ENCODE measurements around the gene PTPRZ1. TPM values are rescaled to one million over a fixed set of nuclear protein-coding genes. Genes with fewer than 3 reads are reported as not detected.
A peak's percentile ranks its signal among the peaks of the same experiment; 100 is the strongest.

PTPRZ1 gene
- total and polyA plus RNA-seq, 4 donors, result 1.1 to 11.6 (median 2.9) TPM

GRCh38 chr7:122082670-122083069 is 209.7 kb downstream of the PTPRZ1 start:
- Histone ChIP-seq H3K27ac (ENCODE audit: low read depth in 1 of 2, low read length in 1 of 2) (no peak overlapping the region), H3K9me3 (ENCODE audit: control insufficient read depth in 4 of 4, insufficient read depth in 3 of 4, low read length in 3 of 4) (no peaks in the 10 kb centered on the region), H3K4me1 (ENCODE audit: control insufficient read depth in 5 of 5, insufficient read depth in 5 of 5, low read length in 5 of 5) (no peaks in the 10 kb centered on the region), H3K4me3 (no peak overlapping the region), H3K36me3 (ENCODE audit: control insufficient read depth in 4 of 4, insufficient read depth in 4 of 4, low read length in 4 of 4) (peaks cover 11 to 47% (median 20%) of the 10 kb centered on the region in 4 donors), H3K9ac (ENCODE audit: insufficient read depth in 1 of 2, low read length in 2 of 2) (no peak overlapping the region), H3K27me3 (ENCODE audit: control insufficient read depth in 3 of 3, insufficient read depth in 3 of 3, low read length in 2 of 3) (no peaks in the 10 kb centered on the region)
- TF ChIP-seq CTCF (IDR thresholded peaks at IDR 0.05; ENCODE audit: control extremely low read depth, extremely low read depth), result no peak
- WGBS, 2 donors, result 91 to 93% methylated on average over 2 of the region's 2 CpGs
- no peak for DNase-seq
- ATAC-seq (ENCODE audit: insufficient read depth, low FRiP score), result no peak

GRCh38 chr7:122092964-122093797 is 220.2 kb downstream of the PTPRZ1 start:
- H3K4me3 ChIP-seq, result no peak overlapping the region
- H3K27ac ChIP-seq (ENCODE audit: low read depth in 1 of 2, low read length in 1 of 2), result no peak overlapping the region
- ATAC-seq (ENCODE audit: insufficient read depth, low FRiP score) (no peak), DNase-seq (peak; percentile 68 to 82 (median 77))
- H3K27me3 ChIP-seq (ENCODE audit: control insufficient read depth in 3 of 3, insufficient read depth in 3 of 3, low read length in 2 of 3), result no peaks in the 10 kb centered on the region
- TF ChIP-seq CTCF (IDR thresholded peaks at IDR 0.05; ENCODE audit: control extremely low read depth, extremely low read depth), result peak; percentile 60
- H3K9ac ChIP-seq (ENCODE audit: insufficient read depth in 1 of 2, low read length in 2 of 2), result no peak overlapping the region
- H3K9me3 ChIP-seq (ENCODE audit: control insufficient read depth in 4 of 4, insufficient read depth in 3 of 4, low read length in 3 of 4), result no peaks in the 10 kb centered on the region
- H3K36me3 ChIP-seq (ENCODE audit: control insufficient read depth in 4 of 4, insufficient read depth in 4 of 4, low read length in 4 of 4), result peaks cover 2 to 39% (median 12%) of the 10 kb centered on the region in 4 donors
- 93 to 94% methylated on average over 6 of the region's 6 CpGs for WGBS, 2 donors
- no peaks in the 10 kb centered on the region for H3K4me1 ChIP-seq (ENCODE audit: control insufficient read depth in 5 of 5, insufficient read depth in 5 of 5, low read length in 5 of 5)

GRCh38 chr7:122094549-122094948 is 221.6 kb downstream of the PTPRZ1 start:
- Histone ChIP-seq H3K36me3 (ENCODE audit: control insufficient read depth in 4 of 4, insufficient read depth in 4 of 4, low read length in 4 of 4) (peaks cover 1 to 28% (median 9%) of the 10 kb centered on the region in 4 donors), H3K9me3 (ENCODE audit: control insufficient read depth in 4 of 4, insufficient read depth in 3 of 4, low read length in 3 of 4) (no peaks in the 10 kb centered on the region), H3K4me3 (no peak overlapping the region), H3K9ac (ENCODE audit: insufficient read depth in 1 of 2, low read length in 2 of 2) (no peak overlapping the region), H3K4me1 (ENCODE audit: control insufficient read depth in 5 of 5, insufficient read depth in 5 of 5, low read length in 5 of 5) (no peaks in the 10 kb centered on the region), H3K27me3 (ENCODE audit: control insufficient read depth in 3 of 3, insufficient read depth in 3 of 3, low read length in 2 of 3) (no peaks in the 10 kb centered on the region), H3K27ac (ENCODE audit: low read depth in 1 of 2, low read length in 1 of 2) (no peak overlapping the region)
- ATAC-seq (ENCODE audit: insufficient read depth, low FRiP score) (no peak), DNase-seq (no peak)
- 93 to 96% methylated on average over 1 of the region's 1 CpG for WGBS, 2 donors
- no peak for TF ChIP-seq CTCF (IDR thresholded peaks at IDR 0.05; ENCODE audit: control extremely low read depth, extremely low read depth)

All from lung (tissue), 12 donors.